Measurements from ENCODE around the gene ERICH3. TPM values are rescaled to one million over a fixed set of nuclear protein-coding genes. Genes with fewer than 3 reads are reported as not detected.

ERICH3 gene
- total and polyA plus RNA-seq, 8 donors = 0.06 to 6.8 (median 3.6) TPM

GRCh38 chr1:74699331-74699730 lies 25.7 kb upstream of the ERICH3 start:
- peaks cover 0 to 6% of the 10 kb centered on the region in 2 donors for H3K36me3 ChIP-seq
- DNase-seq (no peak), ATAC-seq (no peak)
- H3K9me3 ChIP-seq = no peaks in the 10 kb centered on the region
- H3K27me3 ChIP-seq = no peaks in the 10 kb centered on the region
- intact Hi-C loops (cut with DNase I) = no loop called here
- TF ChIP-seq CTCF (IDR thresholded peaks at IDR 0.05) = no peak
- H3K4me1 ChIP-seq = no peaks in the 10 kb centered on the region
- no peak overlapping the region for H3K4me3 ChIP-seq
- no peak overlapping the region for H3K27ac ChIP-seq

GRCh38 chr1:74697832-74698231 lies 24.2 kb upstream of the ERICH3 start:
- DNase-seq = no peak
- H3K4me1 ChIP-seq = no peaks in the 10 kb centered on the region
- ATAC-seq = no peak
- no peak overlapping the region for H3K27ac ChIP-seq
- no peaks in the 10 kb centered on the region for H3K9me3 ChIP-seq
- H3K4me3 ChIP-seq = no peak overlapping the region
- H3K36me3 ChIP-seq = no peaks in the 10 kb centered on the region
- intact Hi-C loops (cut with DNase I) = no loop called here
- no peak for TF ChIP-seq CTCF (IDR thresholded peaks at IDR 0.05)
- H3K27me3 ChIP-seq = no peaks in the 10 kb centered on the region

- intact Hi-C loops (cut with DNase I) = no loop called here
- DNase-seq (no peak), ATAC-seq (no peak)
- H3K36me3 ChIP-seq = no peaks in the 10 kb centered on the region
- H3K9me3 ChIP-seq = no peaks in the 10 kb centered on the region
- H3K27ac ChIP-seq = no peak overlapping the region
- no peaks in the 10 kb centered on the region for H3K4me1 ChIP-seq
- no peaks in the 10 kb centered on the region for H3K27me3 ChIP-seq
- TF ChIP-seq CTCF (IDR thresholded peaks at IDR 0.05) = no peak
- H3K4me3 ChIP-seq = no peak overlapping the region
Observed at GRCh38 chr1:74693473-74693872, 19.9 kb upstream of the ERICH3 start.

DNA sequence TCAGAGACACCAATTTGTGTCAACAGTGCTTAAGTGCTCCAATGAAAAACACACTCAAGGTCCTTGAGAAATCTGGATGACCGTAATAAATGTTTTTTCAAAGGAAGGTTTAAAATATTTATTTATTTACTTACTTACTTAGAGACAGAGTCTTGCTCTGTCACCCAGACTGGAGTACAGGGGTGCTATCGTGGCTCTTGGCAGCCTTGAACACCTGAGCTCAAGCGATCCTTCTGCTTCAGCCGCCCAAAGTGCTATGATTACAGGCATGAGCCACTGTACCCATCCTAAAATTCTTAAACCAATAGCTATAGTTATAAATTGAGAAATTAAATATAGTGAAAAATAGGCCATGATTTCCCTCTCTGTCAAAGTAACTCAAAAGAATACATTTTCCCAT lies 17.3 kb upstream of the ERICH3 start:
- peak; percentile 38 for ATAC-seq
- Histone ChIP-seq H3K9me3 (no peaks in the 10 kb centered on the region), H3K4me1 (no peaks in the 10 kb centered on the region)

DNA sequence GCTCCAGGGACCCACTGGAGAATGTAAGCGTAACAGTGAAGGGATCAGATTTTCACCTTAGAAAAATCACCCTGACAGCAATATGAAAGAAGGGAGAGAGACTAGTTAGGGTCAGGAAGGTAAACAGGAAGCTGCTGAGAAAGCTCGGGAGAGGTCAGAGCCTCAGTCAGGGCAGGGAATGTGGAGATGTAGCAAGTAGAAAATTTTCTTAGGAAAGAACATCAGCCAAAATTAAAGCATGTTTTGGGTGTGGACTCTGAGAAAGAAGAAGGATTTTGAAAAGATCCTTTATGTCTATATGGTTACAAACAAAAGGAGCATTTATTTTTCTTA lies 16.7 kb upstream of the ERICH3 start:
- no peak for DNase-seq
- H3K27me3 ChIP-seq = no peaks in the 10 kb centered on the region
- intact Hi-C loops (cut with DNase I) = no loop called here
- H3K4me1 ChIP-seq = no peaks in the 10 kb centered on the region
- no peaks in the 10 kb centered on the region for H3K9me3 ChIP-seq
- H3K36me3 ChIP-seq = no peaks in the 10 kb centered on the region
- TF ChIP-seq CTCF (IDR thresholded peaks at IDR 0.05) = no peak
- no peak overlapping the region for H3K27ac ChIP-seq
- no peak overlapping the region for H3K4me3 ChIP-seq
- ATAC-seq = peak; percentile 16

More for the DNA sequence above, 17.3 kb upstream of the ERICH3 start:
- H3K27me3 ChIP-seq = no peaks in the 10 kb centered on the region
- H3K36me3 ChIP-seq = no peaks in the 10 kb centered on the region
- intact Hi-C loops (cut with DNase I) = no loop called here
- H3K4me3 ChIP-seq = no peak overlapping the region
- DNase-seq = no peak
- TF ChIP-seq CTCF (IDR thresholded peaks at IDR 0.05) = no peak
- H3K27ac ChIP-seq = no peak overlapping the region

Data from left lung (tissue), 10 donors.